Activated CD8-positive, alpha-beta memory T cell treated with anti-CD3 and anti-CD28 coated beads, Interleukin-2, amount 50 U/mL, for 4 hours (primary cell): Measurements from ENCODE around the gene ERCC1.
A peak's percentile ranks its signal among the peaks of the same experiment; 100 is the strongest.
"Not testable (repeated sequence)": the region's sequence is repeated elsewhere in the genome, so short reads cannot be mapped to it uniquely, and the experiment has no call there.

Experiments
- DNase-seq: peaks from one replicate; pipeline ENCODE4 v3.0.0-alpha.2; 2020

Gene ERCC1

DNA sequence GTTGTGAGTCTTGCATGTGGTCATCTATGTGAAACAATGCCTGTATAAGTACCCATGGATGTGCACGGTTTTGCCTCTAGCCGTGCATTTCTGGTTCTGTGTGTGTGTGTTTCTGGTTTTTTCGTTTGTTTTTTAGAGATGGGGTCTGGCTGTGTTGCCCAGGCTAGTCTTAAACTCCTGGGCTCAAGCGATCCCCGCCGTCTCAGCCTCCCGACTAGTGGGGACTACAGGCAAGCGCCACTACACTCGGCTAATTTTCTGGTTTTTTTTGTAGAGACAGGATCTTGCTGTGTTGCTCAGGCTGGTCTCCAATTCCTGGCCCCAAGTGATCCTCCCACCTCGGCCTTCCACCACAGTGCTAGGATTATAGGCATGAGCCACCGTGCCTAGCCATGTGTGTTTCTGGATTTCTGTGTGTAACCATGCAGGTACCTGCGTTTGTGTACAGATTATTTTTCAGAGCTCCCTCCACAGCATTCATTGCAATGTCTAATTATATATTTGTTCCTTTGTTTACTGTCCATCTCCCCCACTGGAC, 28.2 kb upstream of the ERCC1 start:
- no peak for DNase-seq

DNA sequence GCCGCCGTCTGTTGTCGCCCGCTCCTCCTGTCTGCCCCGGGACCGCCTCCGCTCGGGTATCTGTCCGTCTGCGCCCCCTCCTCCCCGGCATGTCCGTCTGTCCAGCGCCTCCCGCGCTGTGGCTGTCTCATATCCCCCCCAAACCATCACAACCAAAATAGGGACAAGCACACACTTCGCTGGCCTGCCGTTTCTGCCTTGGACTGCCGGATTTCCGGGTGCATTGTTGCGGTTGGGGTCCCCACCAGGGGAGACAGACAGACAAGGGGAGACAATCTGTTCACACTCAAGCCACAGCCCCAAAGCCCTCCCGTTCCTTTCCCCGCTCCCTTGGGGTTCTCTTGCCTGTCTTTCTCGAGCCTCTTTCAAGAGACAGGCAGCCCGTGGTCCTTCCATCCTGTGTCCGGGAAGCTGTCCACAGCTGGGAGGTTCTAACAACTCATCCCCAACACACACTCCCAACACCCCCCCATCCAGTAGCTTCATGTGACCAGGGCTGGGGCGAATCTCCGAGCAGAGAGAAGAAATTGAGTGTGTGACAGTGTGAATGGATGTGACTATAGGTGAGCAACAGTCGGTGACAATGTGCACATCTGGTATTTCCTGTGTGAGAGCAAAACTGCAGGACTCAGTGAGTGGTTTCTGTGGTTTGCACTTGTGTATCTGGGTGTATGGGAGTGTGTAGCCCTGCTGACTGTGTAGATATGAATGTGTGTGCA, 27.6 kb upstream of the ERCC1 start:
- peak; percentile 32 for DNase-seq

DNA sequence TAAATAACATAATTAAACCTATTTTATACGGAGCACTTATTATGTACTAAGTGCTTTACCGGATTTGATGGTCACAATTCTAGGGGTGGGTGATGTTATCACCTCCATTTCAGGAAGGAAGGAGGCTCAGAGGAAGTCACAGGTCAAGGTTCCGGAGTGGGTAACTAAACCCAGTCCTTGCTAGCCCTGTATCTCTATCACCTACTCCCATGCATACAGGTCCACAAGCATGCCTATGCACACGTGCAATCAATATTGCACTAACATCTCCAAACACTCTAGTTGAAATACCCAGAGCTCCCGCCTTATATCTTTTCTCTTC, 26.3 kb upstream of the ERCC1 start:
- no peak for DNase-seq

DNA sequence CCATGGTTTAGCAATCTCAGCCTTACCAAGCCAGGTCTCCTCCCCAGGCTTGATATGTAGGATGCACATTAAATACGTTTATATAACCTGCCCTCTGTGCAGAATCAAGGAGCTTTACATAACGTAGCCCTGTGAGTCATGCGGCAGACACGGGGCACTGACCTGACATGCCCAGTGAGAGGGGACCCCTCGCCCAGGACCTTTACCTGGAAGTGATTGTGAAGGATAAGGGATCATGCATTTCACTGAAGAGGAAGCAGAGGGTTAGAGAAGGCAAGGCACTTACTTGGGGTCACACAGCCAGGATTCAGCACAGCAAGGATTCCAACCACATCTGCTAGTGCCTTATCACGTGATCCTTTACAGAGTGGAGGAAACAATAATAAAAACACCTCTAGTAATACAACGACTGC, 25.2 kb upstream of the ERCC1 start:
- DNase-seq, result no peak

DNA sequence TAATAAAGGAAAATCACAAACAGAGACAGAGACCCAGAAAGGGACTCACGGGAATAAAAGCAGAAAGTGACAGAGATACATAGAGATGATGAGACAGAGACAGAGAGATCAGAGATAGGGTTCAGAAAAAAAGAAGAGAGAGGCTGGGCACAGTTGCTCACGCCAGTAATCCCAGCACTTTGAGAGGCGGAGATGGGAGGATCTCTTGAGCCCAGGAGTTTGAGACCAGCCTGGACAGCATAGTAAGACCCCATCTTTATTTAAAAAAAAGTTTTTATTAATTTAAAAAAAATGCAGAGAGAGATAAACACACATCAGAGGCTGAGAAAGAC, 24.7 kb upstream of the ERCC1 start:
- no peak for DNase-seq

DNA sequence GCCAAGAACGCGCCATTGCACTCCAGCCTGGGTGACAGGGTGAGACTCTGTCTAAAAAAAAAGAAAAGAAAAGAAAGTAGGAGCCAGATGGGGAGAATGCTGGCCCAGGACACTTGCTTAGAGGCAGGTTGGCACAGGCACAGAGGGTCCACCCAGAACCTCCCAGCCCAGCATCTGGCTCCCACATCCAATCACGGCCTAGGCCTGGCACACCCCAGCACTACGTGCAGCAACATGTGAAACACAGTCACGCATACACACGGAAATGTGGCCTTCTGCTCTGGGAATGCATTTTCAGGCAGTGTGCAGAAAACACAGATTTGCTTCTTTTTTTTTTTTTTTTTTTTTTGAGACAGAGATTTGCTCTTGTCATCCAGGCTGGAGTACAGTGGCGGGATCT, 23.2 kb upstream of the ERCC1 start:
- no peak for DNase-seq

DNA sequence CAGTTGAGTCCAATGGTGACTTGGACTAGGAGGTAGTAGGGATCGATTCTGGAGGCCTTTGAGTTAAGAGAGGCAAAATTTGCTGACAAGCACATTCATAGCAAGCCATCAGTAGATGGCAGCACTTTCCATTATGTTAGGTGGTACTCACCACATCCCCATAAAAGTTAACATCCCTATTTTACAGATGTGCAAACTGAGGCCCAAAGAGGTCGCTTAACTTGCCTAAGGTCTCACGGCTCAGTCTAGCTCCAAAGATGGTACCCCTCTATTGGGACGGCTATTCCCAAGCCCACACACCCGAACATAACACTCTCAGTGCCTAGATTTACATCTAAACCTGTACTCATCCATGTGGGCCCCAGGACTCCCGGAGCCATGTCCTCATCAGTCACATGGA, 22.6 kb upstream of the ERCC1 start:
- no peak for DNase-seq

DNA sequence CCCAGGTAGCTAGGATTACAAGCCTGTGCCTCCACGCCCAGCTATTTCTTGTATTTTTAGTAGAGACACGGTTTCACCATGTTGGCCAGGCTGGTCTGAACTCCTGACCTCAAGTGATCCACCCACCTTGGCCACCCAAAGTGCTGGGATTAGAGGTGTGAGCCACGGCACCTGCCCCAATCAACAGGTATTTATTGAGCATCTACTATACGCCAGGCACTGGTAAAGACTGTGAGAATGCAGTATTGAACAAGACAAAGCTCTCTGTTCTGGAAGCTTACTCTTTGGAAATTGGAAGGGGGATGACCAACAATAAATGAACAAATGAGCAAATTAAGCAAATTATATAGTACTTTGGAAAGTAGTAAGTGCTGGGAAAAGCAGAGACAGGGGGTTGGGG, 21.4 kb upstream of the ERCC1 start:
- DNase-seq, result no peak

DNA sequence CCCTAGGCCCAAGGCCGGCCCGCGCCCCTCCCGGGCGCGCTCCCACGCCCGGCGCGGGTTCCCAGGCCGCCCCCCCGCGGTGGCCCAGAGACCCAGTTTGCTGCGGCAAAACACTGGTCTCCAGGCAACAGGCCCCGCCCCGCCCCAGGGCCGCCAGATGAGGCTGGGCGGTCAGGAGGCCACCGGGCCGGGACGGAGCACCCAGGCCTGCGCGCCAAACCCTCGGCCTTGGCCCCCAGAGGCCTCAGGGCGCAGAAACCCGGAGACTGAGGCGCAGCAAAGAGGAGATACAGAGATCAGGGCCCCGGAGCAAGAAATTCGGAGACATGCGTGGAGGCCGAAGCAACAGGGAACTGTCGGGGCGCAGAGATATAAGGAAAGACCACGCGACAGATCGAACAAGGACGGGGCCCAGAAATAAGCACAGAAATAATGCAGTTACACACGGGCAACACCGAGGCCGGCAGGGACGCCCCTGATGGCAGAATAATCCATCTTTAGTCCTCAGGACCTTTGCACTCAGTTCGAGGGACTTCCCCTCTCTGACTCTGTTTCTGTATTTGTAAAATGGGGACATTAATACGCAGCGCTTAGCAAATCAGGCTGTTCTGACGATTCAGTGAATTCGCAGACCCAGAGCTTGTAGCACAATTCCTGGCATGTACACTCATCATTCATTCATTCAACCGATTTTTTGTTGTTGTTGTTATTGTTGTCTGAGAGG, 20.8 kb upstream of the ERCC1 start:
- peak; percentile 71 for DNase-seq

DNA sequence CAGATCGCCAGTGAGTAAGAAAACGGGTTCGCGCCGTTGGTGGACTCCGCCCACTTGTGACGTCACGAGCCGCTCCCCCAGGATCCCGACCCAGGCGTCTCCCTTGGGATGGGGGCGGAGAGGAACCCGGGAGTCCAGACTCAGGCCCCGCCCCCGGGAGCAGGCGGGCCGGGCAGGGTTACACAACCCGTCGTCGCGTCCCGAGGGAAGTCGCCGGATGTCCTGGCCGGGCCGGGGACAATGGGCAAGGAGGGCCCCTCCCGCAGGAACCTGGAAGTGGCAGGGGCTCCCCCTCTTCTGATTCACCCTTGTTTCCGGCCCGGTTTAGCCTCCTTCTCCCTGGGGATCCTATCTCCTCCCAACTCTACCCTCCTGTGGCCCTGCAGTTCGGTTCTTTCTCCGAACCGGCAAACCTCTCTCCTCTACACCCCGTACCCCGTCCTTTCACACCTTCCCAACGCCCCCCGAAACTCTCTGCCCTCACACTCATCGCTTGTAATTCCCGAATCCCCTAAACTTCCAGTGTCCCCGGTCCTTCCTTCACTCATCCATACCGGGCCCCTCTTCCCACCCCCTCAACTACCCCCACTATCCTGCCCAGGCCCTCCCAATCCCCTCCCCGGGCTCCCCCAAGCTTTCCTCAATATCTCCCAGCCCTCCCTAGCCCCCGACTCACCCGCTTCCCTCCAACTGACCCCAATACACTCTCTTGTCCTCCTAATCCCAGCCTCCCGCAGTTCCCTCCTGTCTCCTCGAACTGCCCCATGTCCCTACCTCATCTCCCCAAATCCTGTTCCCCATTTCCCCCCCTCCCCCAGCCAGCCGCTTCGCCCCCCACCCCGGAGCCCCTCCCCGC, 20.0 kb upstream of the ERCC1 start:
- DNase-seq, result peak; percentile 47

DNA sequence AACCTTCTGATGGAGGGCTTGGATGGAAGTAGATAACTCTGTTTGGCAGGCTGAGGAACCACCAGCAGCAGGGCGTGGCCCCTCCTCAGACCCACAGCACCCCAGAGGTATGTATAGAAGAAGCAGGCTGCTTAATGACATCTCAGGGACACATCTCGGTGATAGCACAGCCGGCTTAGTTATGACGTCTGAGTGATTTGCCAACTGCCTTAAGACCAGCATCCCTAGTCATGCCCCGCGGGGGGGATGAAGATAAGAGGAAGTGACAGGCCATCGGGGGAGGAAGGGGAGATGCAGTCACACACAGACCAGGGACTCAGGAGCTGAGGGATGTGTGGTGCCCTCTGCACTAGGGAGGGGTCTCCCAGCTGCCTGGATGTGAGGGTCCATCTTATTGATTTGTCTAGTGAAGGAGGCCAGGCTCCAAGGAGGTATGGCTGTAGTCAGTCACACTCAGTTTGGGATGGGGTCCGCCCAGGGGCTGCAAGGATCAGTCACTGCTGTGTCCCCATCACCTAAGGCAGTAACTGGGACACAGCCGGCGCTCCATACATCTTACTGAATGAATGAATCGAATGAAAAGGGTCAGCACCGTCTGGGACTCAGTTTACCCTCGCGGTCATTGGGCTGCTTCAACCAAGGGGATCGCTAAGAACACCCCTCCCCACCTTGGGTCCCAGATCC, 19.2 kb upstream of the ERCC1 start:
- DNase-seq, result peak; percentile 42

DNA sequence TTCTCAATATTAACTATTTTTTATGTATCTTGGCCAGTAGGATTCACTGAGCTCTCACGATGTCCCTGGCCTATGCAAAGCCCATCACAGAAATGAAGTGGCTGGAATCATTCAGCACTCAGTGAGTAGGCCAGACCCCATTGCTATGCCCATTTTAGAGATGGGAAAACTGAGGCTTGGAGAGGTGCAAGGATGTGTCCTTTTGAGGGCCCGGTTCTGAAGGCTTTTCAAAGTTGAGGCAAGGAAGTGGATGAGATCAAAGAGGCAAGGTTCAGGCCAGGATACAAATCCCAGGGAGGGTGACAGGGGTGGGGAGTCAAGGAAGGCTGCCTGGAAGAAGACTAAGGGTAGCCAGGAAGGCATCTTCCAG, 18.7 kb upstream of the ERCC1 start:
- DNase-seq, result no peak

DNA sequence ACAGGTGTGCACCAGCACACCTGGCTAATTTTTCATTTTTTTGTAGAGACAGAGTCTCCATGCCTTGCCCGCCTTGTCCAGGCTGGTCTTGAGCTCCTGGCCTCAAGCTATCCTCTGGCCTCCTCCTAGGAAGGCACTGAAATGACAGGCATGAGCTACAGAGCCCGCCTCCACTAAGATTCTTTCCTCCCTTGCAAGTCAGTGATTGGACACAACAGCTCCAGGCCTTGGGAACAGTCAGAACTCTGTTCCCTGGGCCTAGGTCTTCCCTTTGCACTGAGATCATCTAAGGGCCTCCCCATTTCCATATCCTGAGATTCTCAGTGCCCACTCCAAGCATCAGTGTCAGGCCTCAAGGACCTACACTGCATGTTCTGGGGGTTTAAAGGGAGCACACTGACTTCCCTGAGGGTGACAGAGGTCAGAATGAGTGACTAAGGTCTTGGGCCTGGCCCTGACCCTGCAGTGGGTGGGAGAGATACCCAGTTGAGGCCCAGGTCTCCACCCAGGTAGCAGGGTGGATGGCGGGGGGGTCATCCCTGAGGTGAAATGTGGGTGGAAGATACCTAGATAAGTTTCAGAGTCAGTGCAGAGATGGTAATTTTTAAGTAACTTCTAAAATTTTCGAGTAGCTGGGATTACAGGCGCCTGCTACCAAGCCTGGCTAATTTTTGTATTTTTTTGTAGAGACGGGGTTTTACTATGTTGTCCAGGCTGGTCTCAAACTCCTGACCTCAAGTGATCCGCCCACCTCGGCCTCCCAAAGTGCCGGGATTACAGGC, 17.3 kb upstream of the ERCC1 start:
- DNase-seq, result no peak

DNA sequence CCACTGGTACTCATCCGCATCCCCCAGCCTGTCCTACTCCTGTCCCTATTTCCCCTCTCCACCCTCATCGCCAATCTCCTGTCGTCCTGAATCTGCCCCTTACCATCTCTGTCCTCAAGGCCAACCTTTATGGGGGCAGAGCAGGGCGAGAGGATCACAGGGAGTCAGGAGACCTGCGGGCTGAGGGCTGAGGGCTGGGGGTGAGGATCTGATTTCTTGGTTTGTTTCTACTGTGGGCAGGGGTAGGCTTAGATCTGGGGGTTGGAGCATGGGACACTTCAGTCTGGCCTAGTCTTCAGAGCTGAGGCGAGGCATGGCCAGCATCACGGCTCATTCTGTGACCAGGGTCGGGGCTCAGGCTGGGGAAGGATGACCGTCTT, 16.5 kb upstream of the ERCC1 start:
- DNase-seq, result no peak

DNA sequence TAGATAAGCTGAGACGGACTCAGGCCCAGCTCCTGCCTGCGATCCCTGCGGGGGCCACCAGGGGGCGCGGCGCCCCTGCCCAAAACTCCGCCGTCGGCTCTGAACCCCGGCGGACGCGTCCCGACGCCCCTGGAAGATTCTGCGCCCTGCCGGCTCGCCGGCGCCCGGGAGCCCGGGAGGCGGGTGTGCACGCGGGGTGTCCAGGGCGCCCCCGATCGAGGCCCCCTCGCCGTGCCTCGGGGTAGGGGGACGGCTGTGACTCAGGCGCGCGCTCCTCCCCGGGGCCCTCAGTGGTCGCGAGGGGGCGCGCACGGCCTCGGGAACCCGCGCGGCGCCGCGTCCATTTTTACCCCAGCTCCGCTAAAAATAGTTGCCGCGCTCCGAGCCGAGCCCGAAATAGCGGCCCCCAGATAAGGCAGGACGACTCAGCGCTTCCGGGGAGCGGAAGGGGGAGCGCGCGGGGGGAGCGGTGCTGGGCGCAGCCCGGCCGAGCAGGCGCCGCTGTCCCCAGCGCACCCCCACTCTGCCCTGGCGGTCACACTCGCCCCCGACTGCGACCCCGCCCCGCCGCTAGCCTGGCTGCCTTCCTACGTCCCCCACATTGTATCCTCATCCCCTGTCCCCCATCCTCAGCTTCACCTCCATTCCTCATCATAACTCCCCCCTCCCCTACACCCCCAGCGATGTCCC, 16.0 kb upstream of the ERCC1 start:
- DNase-seq, result peak; percentile 87

DNA sequence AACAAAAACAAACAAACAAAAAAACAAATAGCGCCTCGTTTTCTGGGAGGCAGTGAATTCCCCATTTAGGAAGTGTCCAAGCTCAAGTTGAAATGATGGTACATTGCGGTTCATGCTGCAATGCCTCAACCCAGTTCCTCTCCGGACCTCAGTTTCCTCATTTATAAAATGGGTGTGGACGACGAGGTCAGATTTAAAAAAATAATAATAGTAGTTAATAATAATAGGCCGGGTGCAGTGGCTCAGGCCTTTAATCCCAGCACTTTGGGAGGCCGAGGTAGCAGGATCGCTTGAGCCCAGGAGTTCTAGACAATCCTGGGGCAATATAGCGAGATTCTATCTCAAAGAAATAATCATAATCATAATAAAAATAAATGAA, 15.5 kb upstream of the ERCC1 start:
- DNase-seq, result no peak

DNA sequence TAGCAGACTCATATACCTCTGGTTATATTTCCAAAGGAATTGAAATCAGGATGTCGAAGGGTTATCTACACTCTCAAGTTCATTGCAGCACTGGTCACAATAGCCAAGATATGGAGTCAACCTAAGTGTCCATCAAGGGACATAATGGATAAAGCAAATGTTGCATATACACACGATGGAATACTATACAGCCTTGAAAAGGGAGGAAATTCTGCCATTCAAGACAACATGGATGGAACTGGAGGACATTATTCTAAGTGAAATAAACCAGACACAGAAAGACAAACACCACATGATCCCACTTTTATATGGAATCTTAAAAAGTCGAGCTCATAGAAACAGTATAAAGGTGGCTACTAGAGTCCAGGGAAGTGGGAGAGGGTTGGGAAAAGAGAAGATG, 13.6 kb upstream of the ERCC1 start:
- no peak for DNase-seq

DNA sequence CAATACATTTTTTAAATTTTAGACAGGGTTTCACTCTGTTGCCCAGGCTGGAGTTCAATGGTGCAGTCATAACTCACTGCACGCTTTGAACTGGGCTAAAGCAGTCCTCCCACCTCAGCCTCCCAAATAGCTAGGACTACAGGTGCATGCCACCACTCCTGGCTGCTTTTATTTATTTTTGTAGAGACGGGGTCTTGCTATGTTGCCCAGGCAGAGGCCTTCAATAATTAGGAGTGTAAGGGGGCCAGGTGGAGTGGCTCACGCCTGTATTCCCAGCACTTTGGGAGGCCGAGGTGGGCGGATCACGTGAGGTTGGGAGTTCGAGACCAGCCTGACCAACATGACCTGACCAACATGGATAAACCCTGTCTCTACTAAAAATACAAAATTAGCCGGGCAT, 8.8 kb upstream of the ERCC1 start:
- DNase-seq, result not testable (repeated sequence)

DNA sequence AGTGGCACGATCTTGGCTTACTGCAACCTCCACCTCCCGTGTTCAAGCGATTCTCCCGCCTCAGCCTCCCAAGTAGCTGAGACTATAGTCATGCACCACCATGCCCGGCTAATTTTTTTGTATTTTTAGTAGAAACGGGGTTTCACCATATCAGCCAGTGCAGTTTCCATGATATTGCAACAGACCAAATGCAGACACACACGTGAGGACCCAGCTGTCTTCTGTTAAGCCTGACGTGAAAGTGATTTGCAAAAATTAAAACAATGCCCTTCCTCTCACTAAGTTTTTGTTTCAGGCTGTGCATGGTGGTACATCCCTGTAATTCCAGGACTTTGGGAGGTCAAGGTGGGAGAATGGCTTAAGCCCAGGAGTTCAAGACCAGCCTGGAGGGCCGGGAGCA, 7.3 kb upstream of the ERCC1 start:
- not testable (repeated sequence) for DNase-seq

DNA sequence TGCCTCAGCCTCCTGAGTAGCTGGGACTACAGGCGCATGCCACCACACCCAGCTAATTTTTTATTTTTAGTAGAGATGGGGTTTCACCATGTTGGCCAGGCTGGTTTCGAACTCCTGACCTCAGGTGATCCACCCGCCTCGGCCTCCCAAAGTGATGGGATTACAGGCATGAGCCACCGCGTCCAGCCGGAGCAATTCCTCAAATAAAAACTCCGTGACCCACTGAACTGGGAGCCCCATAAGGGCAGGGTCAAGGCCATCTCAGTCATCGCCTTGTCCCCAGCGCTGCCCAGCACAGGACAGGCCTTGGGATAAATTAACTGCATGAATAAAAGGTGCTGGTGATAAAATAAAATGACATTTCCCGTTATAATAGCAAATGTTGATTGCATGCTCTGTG, 6.2 kb upstream of the ERCC1 start:
- not testable (repeated sequence) for DNase-seq

DNA sequence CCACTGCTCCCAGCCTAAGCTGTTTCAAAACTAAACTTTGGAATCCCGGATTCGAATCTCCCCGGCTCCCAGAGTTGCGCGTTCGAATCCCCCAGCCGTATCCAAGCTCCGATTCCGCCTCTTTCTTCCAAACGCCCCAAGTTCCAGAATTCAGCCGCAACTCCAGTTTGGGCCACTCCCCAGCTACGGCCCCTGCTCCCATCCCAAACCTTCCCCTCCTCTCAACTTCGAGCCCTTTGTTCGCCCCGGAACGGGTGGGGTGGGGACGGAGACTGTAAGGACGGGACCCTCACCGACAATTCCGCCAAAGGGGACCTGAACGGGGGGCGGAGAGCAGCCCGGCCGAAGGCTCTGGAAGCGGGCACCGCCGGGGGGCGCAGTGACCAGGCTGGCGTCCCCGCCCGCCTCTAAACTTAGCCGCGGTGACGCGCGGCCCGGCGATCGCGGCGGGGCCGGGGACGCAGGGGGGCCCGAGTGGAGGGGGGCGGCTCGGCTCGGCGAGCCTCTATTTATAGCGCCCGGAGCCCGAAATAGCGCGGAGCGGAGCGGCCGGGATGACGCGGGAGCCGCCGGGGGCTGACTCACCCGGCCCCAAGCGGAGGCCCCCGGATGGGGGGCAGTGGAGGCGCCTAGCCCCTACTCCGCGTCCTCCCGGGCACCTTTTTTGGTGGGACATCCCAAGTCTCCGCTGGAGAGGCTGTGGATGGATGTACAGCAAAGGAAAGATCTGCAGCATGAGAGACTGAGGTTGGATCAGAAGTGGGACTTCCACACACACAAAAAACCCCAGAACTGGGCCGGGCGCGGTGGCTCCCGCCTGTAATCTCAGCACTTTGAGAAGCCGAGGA, 4.9 kb upstream of the ERCC1 start:
- DNase-seq, result peak; percentile 48
